GM12878 (cell line): ENCODE measurements around the gene PRDM7. TPM values are rescaled to one million over a fixed set of nuclear protein-coding genes. Genes with fewer than 3 reads are reported as not detected.
A peak's percentile ranks its signal among the peaks of the same experiment; 100 is the strongest.
"Not testable (repeated sequence)": the region's sequence is repeated elsewhere in the genome, so short reads cannot be mapped to it uniquely, and the experiment has no call there.

ENCODE experiments used
- ATAC-seq: fragments of 200-7000 bp; cut with Tn5 transposase; 3 replicates; pipeline ENCODE4 v1.9.1; 2020; ENCODE audit warnings: mild to moderate bottlenecking, moderate library complexity
- BruUV-seq: library from RNA; stranded (reverse); fragments of 400-500 nt; replicated peaks from 2 replicates; lab custom pipeline; 2021; lab: Mats Ljungman, UMichigan
- CTCF ChIA-PET: fragments of 300-600 bp; sonication (Branson Sonifier 250); formaldehyde crosslinking; extraction: SDS; loops from one replicate; lab custom pipeline; 2021; ENCODE audit warnings: inconsistent platforms; lab: Yijun Ruan, JAX
- POLR2A ChIA-PET: fragments of 350-600 bp; formaldehyde crosslinking; extraction: SDS; loops from one replicate; lab custom pipeline; 2021; ENCODE audit warnings: inconsistent platforms; lab: Charles Lee
- RAD21 ChIA-PET: fragments of 300-600 bp; sonication (Branson Sonifier 250); formaldehyde crosslinking; loops from one replicate; lab custom pipeline; 2023; ENCODE audit warnings: antibody characterized with exemption; ENCODE audit not compliant: unreplicated experiment; lab: Charles Lee
- SMC1A ChIA-PET: fragments of 300-600 bp; sonication (Branson Sonifier 250); formaldehyde crosslinking; loops from one replicate; lab custom pipeline; 2023; ENCODE audit not compliant: unreplicated experiment, uncharacterized antibody; lab: Charles Lee
- DNase-seq: peaks from one replicate; pipeline ENCODE4 v3.0.0-alpha.2; 2011; ENCODE audit warnings: low read depth, low spot score
- FAIRE-seq: peaks from 3 replicates; lab custom pipeline; 2011; peaks lifted over from hg19 to GRCh38; lab: Jason Lieb, UNC
- H2AFZ ChIP-seq: 2 replicates; pipeline ENCODE4 v1.6.0; 2011; ENCODE audit warnings: low read depth, low read length, control low read depth; ENCODE audit not compliant: control insufficient read depth
- H3K27ac ChIP-seq: 2 replicates; pipeline ENCODE4 v1.5.1; 2011; ENCODE audit warnings: control low read depth; ENCODE audit not compliant: control insufficient read depth, insufficient read depth
- H3K27me3 ChIP-seq, 2 experiments: replicated peaks in 1 of 2; 2 replicates each; pipeline versions ENCODE4 v1.6.0 to v1.6.1; 2011; ENCODE audit warnings: low read length in 1 of 2; ENCODE audit not compliant: control insufficient read depth in 2 of 2, insufficient read depth in 2 of 2
- H3K36me3 ChIP-seq, 2 experiments: 2 replicates each; pipeline ENCODE4 v1.5.1; 2011; ENCODE audit warnings: low read length in 1 of 2; ENCODE audit not compliant: control insufficient read depth in 2 of 2, insufficient read depth in 2 of 2
- H3K4me1 ChIP-seq: 2 replicates; pipeline ENCODE4 v1.6.1; 2011; ENCODE audit warnings: mild to moderate bottlenecking, low read length, moderate library complexity, mixed read lengths; ENCODE audit not compliant: control insufficient read depth, insufficient read depth
- H3K4me2 ChIP-seq: 2 replicates; pipeline ENCODE4 v1.6.0; 2011; ENCODE audit warnings: control low read depth; ENCODE audit not compliant: control insufficient read depth, insufficient read depth
- H3K4me3 ChIP-seq: fragments of 200-600 bp; sonication (generic); 2 replicates; pipeline ENCODE4 v1.5.1; 2016
- H3K79me2 ChIP-seq: 2 replicates; pipeline ENCODE4 v1.6.0; 2011; ENCODE audit warnings: low read length; ENCODE audit not compliant: control insufficient read depth, insufficient read depth
- H3K9ac ChIP-seq: 2 replicates; pipeline ENCODE4 v1.8.0; 2011; ENCODE audit warnings: low read length, control low read depth, mixed read lengths; ENCODE audit not compliant: control insufficient read depth, insufficient read depth
- H3K9me3 ChIP-seq: replicated peaks from 3 replicates; pipeline ENCODE4 v1.5.1; 2011; ENCODE audit warnings: mild to moderate bottlenecking, low read length; ENCODE audit not compliant: control insufficient read depth, insufficient read depth
- H4K20me1 ChIP-seq: 2 replicates; pipeline ENCODE4 v1.6.0; 2011; ENCODE audit not compliant: control insufficient read depth, insufficient read depth
- NFYB ChIP-seq: IDR thresholded peaks from 2 replicates; pipeline ENCODE4 v1.6.1; 2011; ENCODE audit warnings: low read depth, mild to moderate bottlenecking, low read length, improper control_type of control experiment, moderate library complexity; ENCODE audit not compliant: insufficient read depth
- NR2C1 ChIP-seq: fragments of 450-650 bp; IDR thresholded peaks from 2 replicates; pipeline ENCODE4 v1.6.1; 2017; ENCODE audit warnings: antibody characterized with exemption, mild to moderate bottlenecking, moderate library complexity
- SP1 ChIP-seq: IDR thresholded peaks from one replicate; pipeline ENCODE4 v1.6.1; 2011; ENCODE audit warnings: low read depth, low read length
- WGBS: methylation state at CpG from one replicate; pipeline ENCODE4 v1.1.6; 2016; ENCODE audit warnings: low lambda C conversion rate; ENCODE audit not compliant: insufficient replicate concordance, insufficient coverage; ENCODE audit errors: missing lambda C conversion rate; 5-methylcytosine and 5-hydroxymethylcytosine counted together
- in situ Hi-C: fragments of 300-500 bp; cut with MboI; formaldehyde crosslinking; loops from 9 replicates; pipeline ENCODE4 v1.14.3; 2018; ENCODE audit warnings: mixed read lengths
- intact Hi-C: fragments of 100-400 bp; cut with micrococcal nuclease; formaldehyde crosslinking; loops from one replicate; pipeline ENCODE4 v1.14.2; 2022; ENCODE audit not compliant: unreplicated experiment
- polyA plus RNA-seq, 11 experiments: library from polyadenylated mRNA; depleted of rRNA in 4 of 11; unstranded in 6 of 11; stranded (reverse) in 5 of 11; fragments of >200 nt; fragmentation: Nextera tagmentation in 4 of 11; fragmentation: Illumina TruSeq in 1 of 11; extraction: Ambion mirVana in 4 of 11; extraction: Trizol in 1 of 11; gene quantifications; 1 replicate in 1 of 11; 2 replicates in 10 of 11; pipeline versions ENCODE4 v1.2.1 to v1.2.3, GENCODE V29; 2011 to 2016; ENCODE audit warnings: inconsistent platforms in 2 of 11, missing spikeins in 2 of 11, low read depth in 1 of 11
- total RNA-seq, 4 experiments: library from RNA; depleted of rRNA in 3 of 4; stranded (reverse); fragments of >200 nt in 3 of 4; fragmentation: Illumina TruSeq in 1 of 4; extraction: Trizol in 1 of 4; gene quantifications; 2 replicates each; pipeline versions ENCODE4 v1.2.1 to v1.2.3, GENCODE V29; 2013 to 2021
- TF ChIP-seq, protein P1 (sequence below): IDR thresholded peaks from 2 replicates; pipeline ENCODE4 v1.6.1; 2012; ENCODE audit warnings: low read length, inconsistent platforms

Gene PRDM7
- total and polyA plus RNA-seq, 10 of the 15 experiments (the other 5 are each of a cell fraction or from before 2014, with no cell fraction given), result not detected

- TF ChIP-seq, protein P1, sequence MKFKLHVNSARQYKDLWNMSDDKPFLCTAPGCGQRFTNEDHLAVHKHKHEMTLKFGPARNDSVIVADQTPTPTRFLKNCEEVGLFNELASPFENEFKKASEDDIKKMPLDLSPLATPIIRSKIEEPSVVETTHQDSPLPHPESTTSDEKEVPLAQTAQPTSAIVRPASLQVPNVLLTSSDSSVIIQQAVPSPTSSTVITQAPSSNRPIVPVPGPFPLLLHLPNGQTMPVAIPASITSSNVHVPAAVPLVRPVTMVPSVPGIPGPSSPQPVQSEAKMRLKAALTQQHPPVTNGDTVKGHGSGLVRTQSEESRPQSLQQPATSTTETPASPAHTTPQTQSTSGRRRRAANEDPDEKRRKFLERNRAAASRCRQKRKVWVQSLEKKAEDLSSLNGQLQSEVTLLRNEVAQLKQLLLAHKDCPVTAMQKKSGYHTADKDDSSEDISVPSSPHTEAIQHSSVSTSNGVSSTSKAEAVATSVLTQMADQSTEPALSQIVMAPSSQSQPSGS, result no peak
- TF ChIP-seq SP1, result peak; percentile 96
- peak; percentile 88 for TF ChIP-seq NFYB
These were observed at the start of gene PRDM7 (continued) for GRCh38 chr16:90077240-90077756.

GRCh38 chr16:90121846-90122245, 44.7 kb upstream of the PRDM7 start:
- in situ Hi-C loops, H4K20me1 ChIP-seq, RAD21 ChIA-PET, H3K36me3 ChIP-seq, FAIRE-seq, BruUV-seq, ATAC-seq, DNase-seq, CTCF ChIA-PET, H3K4me2 ChIP-seq, H3K27ac ChIP-seq, H3K27me3 ChIP-seq, H3K9me3 ChIP-seq, H3K9ac ChIP-seq, POLR2A ChIA-PET, H3K79me2 ChIP-seq, H2AFZ ChIP-seq, H3K4me1 ChIP-seq, H3K4me3 ChIP-seq, SMC1A ChIA-PET, intact Hi-C loops: not testable (repeated sequence)
- no CpG with 5 or more reads among the region's 4 CpGs for WGBS
- peak; percentile 11; the same call in 1 of the 2 replicates for TF ChIP-seq NR2C1

DNA sequence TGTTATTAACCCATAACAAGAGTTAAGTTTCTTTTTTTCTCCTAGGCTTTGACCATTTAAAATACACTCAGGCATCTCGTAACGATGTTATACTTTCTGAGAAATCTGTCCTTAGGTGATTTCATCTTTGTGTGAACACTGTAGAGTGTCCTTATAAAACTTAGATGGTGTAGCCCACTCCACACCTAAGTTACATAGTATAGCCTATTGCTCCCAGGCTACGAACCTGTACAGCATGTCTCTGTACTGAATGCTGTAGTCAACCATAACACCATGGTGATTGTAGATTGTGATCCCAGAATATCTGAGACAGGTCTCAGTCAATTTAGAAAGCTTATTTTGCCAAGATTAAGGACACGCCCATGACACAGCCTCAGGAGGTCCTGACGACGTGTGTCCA, 30.5 kb upstream of the PRDM7 start:
- BruUV-seq, H4K20me1 ChIP-seq, H3K4me3 ChIP-seq, H3K27me3 ChIP-seq, DNase-seq, H3K9ac ChIP-seq, H3K36me3 ChIP-seq, FAIRE-seq, H3K4me1 ChIP-seq, H3K4me2 ChIP-seq, intact Hi-C loops, POLR2A ChIA-PET, H3K27ac ChIP-seq, H3K79me2 ChIP-seq, ATAC-seq, H2AFZ ChIP-seq, in situ Hi-C loops, SMC1A ChIA-PET, RAD21 ChIA-PET, H3K9me3 ChIP-seq, CTCF ChIA-PET: not testable (repeated sequence)
- WGBS, result no CpG with 5 or more reads among the region's 6 CpGs

- WGBS, result 50% methylated on average over 6 of the region's 13 CpGs
- BruUV-seq, DNase-seq, in situ Hi-C loops, ATAC-seq, H3K27me3 ChIP-seq, H3K79me2 ChIP-seq, H3K27ac ChIP-seq, H3K4me2 ChIP-seq, FAIRE-seq, H3K4me3 ChIP-seq, H3K9ac ChIP-seq, H3K4me1 ChIP-seq, H4K20me1 ChIP-seq, H3K36me3 ChIP-seq, RAD21 ChIA-PET, H3K9me3 ChIP-seq, POLR2A ChIA-PET, intact Hi-C loops, SMC1A ChIA-PET, CTCF ChIA-PET, H2AFZ ChIP-seq: not testable (repeated sequence)
These were observed 29.9 kb upstream of the PRDM7 start for GRCh38 chr16:90107060-90107459.
